GM11168 (cell line): ENCODE data around the gene TMEM30A.

Experiments used
- in situ Hi-C: fragments of 300-500 bp; cut with MboI; formaldehyde crosslinking; loops from one replicate; pipeline ENCODE4 v1.12.0; 2022; ENCODE audit warnings: low sequenced_read_pairs; ENCODE audit not compliant: unreplicated experiment

Gene TMEM30A

DNA sequence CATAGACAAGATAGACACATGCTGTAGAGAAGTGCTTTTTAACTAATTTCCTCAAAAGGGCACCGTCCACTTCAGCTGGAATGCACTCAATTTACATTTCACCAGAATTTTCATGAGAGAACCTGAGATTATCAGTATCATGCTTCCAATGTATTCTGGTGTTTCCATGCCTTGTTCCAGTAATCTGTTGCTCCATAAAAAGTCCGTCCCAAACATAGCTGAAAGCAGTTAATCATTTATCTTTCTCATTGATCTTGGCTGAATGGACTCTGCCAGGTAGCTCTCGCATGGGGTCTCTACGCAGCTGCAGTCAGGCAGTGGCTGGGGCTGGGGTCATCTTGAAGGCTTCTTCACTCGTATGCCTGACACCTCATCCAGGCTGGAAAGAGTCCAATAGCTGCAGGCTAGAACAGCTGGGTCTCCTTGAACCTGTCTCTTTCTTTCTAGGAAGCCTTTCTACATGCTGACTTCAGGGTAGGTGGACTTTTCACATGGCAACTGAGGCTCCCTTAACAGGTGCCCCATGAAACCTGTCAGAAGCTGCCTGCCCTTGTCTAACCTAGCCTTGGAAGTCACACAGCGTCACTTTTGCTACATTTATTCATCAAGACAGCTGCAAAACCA is 60.2 kb downstream of the TMEM30A start:
- in situ Hi-C loops = loop anchor here (25.0 kb wide), 2 partner anchors 1137 to 1262 kb away; no protein-coding TSS in a partner anchor

DNA sequence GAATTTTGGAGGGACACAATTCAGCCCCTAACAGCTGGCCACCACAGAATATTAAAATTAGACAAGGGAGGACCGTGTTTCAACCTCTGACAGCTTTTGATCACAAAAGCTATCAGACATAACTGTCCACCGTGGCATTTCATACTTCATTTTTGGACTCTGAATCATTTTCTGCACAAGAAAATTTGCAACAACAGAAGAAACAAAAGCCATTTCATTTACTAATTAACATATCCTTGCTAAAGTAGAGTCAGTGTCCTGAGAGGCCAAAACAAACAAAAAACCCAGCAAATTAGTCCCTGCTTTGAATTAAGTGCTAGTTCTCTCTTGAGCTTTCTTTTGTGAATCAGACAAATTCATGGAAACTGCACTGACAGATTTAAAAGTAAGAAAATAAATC is 61.2 kb downstream of the TMEM30A start:
- in situ Hi-C loops = loop anchor here (25.0 kb wide), 2 partner anchors 1136 to 1261 kb away; no protein-coding TSS in a partner anchor

GRCh38 chr6:75222261-75222660 is 62.3 kb downstream of the TMEM30A start:
- in situ Hi-C loops = loop anchor here (25.0 kb wide), 2 partner anchors 1135 to 1260 kb away; no protein-coding TSS in a partner anchor

- in situ Hi-C loops = loop anchor here (25.0 kb wide), 2 partner anchors 1134 to 1259 kb away; no protein-coding TSS in a partner anchor
Measured at GRCh38 chr6:75221116-75221515, 63.5 kb downstream of the TMEM30A start.

DNA sequence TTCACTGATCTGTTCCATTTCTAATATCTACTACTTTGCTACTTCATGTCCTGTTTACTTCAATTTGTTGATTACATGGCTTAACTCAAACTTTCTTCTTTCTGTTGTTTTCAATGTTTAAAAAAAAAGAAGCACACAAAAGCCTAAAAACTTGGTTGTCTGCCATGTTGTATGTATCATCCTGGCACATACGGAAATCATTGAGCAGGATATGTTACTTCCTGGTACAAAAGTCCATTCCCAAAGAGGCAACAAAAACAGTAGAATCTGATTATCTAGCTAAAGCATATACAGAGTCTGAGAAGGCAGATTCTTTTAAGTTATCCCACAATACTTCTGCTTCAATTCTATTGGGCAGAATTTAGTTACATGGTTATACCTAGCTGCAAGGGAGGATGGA is 64.2 kb downstream of the TMEM30A start:
- in situ Hi-C loops = loop anchor here (25.0 kb wide), 2 partner anchors 1133 to 1258 kb away; no protein-coding TSS in a partner anchor

GRCh38 chr6:75219263-75219662 is 65.3 kb downstream of the TMEM30A start:
- in situ Hi-C loops = loop anchor here (25.0 kb wide), 2 partner anchors 1132 to 1257 kb away; no protein-coding TSS in a partner anchor

- in situ Hi-C loops = loop anchor here (25.0 kb wide), 2 partner anchors 1130 to 1255 kb away; no protein-coding TSS in a partner anchor
Measured at GRCh38 chr6:75217193-75217592, 67.4 kb downstream of the TMEM30A start.

DNA sequence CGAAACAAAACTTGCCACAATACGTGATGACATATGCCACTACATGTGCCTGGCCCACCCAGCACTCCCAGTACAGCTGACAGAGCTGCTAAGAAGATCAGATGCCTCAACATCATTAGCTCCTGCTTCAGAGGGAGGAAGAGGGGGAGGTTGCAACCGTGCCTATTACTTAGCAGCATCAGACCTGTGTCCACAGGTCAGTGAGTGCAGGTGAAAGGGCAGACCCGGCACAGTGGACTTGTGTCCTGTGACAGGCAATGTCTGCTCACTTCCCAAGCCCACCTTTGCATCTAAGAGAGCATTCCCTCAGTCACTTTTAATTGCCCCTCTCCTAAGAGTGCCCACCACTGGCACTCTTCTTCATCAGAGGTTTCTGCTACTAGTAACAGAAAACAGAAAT is 69.3 kb downstream of the TMEM30A start:
- in situ Hi-C loops = loop anchor here (25.0 kb wide), 2 partner anchors 1128 to 1253 kb away; no protein-coding TSS in a partner anchor

- in situ Hi-C loops = loop anchor here (25.0 kb wide), 2 partner anchors 1126 to 1251 kb away; no protein-coding TSS in a partner anchor
Measured at GRCh38 chr6:75213732-75214131, 70.9 kb downstream of the TMEM30A start.

- in situ Hi-C loops = loop anchor here (25.0 kb wide), 2 partner anchors 1126 to 1251 kb away; no protein-coding TSS in a partner anchor
Measured at GRCh38 chr6:75213112-75213511, 71.5 kb downstream of the TMEM30A start.

- in situ Hi-C loops = loop anchor here (25.0 kb wide), 2 partner anchors 1125 to 1250 kb away; no protein-coding TSS in a partner anchor
Measured at GRCh38 chr6:75211920-75212590, 72.5 kb downstream of the TMEM30A start.

GRCh38 chr6:75210885-75211739 is 73.5 kb downstream of the TMEM30A start:
- in situ Hi-C loops = loop anchor here (25.0 kb wide), 2 partner anchors 1124 to 1249 kb away; no protein-coding TSS in a partner anchor

DNA sequence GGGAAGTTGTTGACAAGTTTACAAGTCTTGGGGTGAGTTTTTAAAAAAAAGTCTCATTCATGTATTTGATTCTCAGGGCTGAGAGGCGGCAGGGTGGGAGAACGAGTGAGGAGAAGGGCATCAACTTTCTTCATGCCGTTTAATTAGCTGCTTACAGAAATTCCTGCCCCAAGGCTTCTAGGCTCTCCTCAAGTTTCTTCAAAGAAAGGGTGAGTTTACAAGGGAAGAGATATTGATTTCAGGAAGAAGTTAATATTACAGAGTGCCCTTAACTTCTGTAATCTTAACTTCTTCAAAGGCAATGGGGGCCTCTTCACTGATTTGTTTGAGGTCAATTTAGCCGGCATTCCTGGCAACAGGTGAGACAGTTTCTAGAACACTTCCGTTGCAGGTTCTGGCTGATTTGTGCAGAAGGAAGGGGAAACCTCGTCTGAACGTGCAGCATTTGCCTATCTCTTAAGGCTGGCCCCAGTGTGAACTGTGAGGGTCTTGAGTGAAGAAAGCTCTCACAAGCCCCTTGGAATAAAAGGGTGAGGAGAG is 75.3 kb downstream of the TMEM30A start:
- in situ Hi-C loops = loop anchor here (25.0 kb wide), 2 partner anchors 1122 to 1247 kb away; no protein-coding TSS in a partner anchor

DNA sequence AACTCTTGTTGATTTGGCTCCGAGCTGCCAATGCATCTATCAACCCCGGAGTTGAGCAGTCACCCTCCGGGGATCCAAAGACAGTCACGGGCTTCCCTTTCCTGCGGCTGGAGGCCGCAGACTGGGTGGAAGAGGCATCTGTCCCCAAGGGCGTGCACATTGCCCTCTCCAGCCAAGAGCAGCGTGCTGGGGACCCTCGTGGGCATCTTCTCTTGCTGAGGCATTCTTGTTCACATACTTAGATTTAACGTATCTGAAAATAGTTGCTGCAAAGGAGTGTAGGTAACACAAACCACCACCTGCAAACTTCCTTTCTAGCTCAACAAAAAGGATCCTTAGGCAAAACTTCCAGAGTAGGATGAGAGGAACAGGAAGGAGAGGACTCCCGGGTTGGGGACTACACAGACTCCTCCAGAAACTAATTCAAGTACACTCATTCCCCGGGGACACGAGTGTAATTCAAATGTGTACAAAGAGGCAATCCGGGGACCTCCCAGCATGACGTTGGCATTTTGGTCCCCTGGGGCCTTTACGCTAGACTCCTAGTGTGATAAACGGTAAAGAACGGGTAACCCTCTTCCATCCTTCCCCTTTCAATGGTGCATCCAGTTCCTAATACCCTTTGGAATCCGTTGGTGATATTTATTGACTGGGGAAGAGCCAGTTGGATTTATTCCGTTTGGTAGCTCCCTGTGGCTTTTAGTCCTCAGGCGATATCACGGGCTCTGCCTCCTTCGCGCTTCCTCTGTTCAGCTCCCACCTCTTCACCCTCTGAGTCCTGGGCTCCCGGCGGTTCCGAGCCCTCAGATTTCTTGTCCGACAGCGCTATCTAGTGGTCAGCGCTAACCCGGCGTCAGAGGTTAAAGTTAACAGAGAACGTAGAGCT is 76.1 kb downstream of the TMEM30A start:
- in situ Hi-C loops = loop anchor here (25.0 kb wide), 2 partner anchors 1121 to 1246 kb away; no protein-coding TSS in a partner anchor

DNA sequence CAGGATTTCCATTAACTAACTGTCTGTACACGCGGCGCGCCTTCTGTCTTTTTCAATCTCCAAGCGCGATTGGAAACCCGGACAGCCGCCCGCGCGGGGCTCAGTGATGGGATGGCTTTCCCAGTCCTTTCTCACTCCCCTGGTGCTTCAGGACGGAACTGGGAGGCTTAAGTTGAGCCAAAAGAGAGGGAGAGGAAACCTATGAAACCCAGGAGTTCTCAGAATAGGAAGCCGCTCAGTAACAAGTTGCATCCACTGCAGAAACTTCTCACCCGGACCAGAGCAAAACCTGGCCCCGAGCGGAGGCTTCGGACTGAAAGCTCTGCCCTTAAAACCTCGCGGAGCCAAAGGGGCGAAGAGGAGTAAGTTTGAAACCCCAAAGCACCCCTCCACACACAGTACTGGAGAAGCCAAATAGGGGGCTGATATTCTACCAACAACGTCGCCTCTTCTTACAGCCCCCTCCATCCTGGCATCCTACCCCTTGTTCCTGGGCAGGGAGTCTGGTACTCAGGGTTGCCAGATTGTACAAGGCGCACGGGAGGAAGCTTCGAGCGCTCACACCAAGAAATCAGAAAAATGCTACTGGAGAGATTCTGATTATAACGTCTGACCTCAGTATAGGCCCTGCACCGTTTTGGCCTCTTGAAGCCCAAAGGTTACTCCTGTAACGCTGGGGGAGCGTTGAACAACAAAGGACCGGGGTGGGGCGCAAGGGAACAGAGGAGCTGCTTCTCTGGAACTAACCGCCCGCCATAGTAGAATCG is 77.8 kb downstream of the TMEM30A start:
- in situ Hi-C loops = loop anchor here (25.0 kb wide), 2 partner anchors 1119 to 1244 kb away; no protein-coding TSS in a partner anchor

DNA sequence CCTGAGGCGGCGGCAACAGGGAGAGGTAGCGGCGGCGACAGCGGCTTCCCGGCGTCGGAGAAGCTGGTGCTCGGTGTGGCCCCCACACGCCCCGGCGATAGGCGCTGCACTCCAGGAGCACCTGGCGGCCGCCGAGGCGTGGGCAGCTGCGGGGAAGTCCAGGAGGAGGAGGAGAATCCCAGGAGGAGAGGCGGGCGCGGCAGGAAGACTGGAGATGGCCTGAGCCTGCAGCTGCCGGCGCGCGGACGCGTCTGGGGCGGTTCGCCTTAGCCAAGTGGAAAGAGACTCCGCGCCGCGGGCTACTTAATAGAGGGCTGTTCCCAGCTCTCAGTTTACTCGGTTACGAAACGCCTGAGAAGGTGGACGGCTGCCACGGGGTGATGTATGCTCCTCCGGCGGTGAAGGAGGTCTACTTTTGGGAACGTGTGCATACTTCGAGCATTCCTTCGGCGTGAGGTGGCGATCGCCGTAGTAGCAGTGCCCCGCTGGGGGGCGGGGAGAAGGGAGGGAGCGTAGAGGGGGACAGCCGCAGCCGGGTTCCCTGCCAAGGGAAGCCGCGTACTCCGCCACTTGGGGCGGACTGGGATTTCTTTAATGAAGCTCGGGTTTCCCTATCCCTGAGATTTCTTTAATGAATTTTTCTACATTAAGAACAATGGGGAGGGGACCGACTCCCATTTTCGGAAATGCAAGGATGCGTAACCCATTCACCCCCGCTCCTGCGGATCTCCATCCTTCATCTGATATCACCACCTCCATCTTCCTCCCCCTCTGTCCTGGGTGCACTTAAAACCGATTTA is 78.6 kb downstream of the TMEM30A start, which contains the start of gene COL12A1:
COL12A1 (minus strand) TSS at position 278 of the 800 bp plus-strand sequence. CDS start 3,261 bp downstream, outside the sequence.
- in situ Hi-C loops = loop anchor here (25.0 kb wide), 2 partner anchors 1119 to 1244 kb away; no protein-coding TSS in a partner anchor
